Thyroid gland (tissue), 4 donors: ENCODE measurements around the gene PPM1H. TPM values are rescaled to one million over a fixed set of nuclear protein-coding genes. Genes with fewer than 3 reads are reported as not detected.

Experiments
- DNase-seq, 2 donors: peaks; one replicate each; pipeline ENCODE4 v3.0.0-alpha.2; 2019
- H3K27ac ChIP-seq, 3 donors: fragments of 200-600 bp; sonication (generic); 1 replicate in 2 of 3; 2 replicates in 1 of 3; pipeline ENCODE4 v1.5.1; 2016 to 2019; ENCODE audit warnings: mild to moderate bottlenecking in 1 of 3, moderate library complexity in 1 of 3
- H3K27me3 ChIP-seq: fragments of 200-600 bp; sonication (generic); one replicate; pipeline ENCODE4 v1.5.1; 2019
- H3K36me3 ChIP-seq, 2 donors: fragments of 200-600 bp; sonication (generic); one replicate each; pipeline ENCODE4 v1.5.1; 2016 to 2019
- H3K4me1 ChIP-seq, 2 donors: fragments of 200-600 bp; sonication (generic); one replicate each; pipeline ENCODE4 v1.5.1; 2017 to 2019
- H3K4me3 ChIP-seq, 3 donors: fragments of 200-600 bp; sonication (generic); replicated peaks in 1 of 3; 1 replicate in 2 of 3; 2 replicates in 1 of 3; pipeline ENCODE4 v1.5.1; 2016; ENCODE audit warnings: mild to moderate bottlenecking in 1 of 3
- H3K9me3 ChIP-seq: fragments of 200-600 bp; sonication (generic); one replicate; pipeline ENCODE4 v1.5.1; 2017
- POLR2A ChIP-seq, 2 donors: fragments of 450-650 bp; IDR thresholded peaks; one replicate each; pipeline ENCODE4 v1.6.1; 2017; ENCODE audit warnings: antibody characterized with exemption in 2 of 2, mild to moderate bottlenecking in 2 of 2, moderate library complexity in 1 of 2
- WGBS, 2 donors: methylation state at CpG; one replicate each; pipeline ENCODE4 v1.1.5; 2017; 5-methylcytosine and 5-hydroxymethylcytosine counted together
- intact Hi-C: fragments of 100-400 bp; cut with DNase I; formaldehyde crosslinking; loops from one replicate; pipeline ENCODE4 v1.15.1; 2023
- total RNA-seq, 4 donors: library from RNA; depleted of rRNA; stranded (reverse); fragments of >200 nt; gene quantifications; one replicate each; pipeline ENCODE4 v1.2.3, GENCODE V29; 2016
- TF ChIP-seq, protein P1 (sequence below), 6 experiments: fragments of 200-600 bp in 3 of 6; fragments of 450-650 bp in 3 of 6; sonication (generic) in 3 of 6; IDR thresholded peaks; one replicate each; pipeline ENCODE4 v1.5.1; 2016 to 2019; ENCODE audit warnings: antibody characterized with exemption in 6 of 6, mild to moderate bottlenecking in 2 of 6, inconsistent platforms in 1 of 6, moderate library complexity in 1 of 6

PPM1H gene
- total RNA-seq, 4 donors from 2014 or later = 3.9 to 12.7 (median 9.0) TPM

- no peaks in the 10 kb centered on the region for H3K36me3 ChIP-seq
- intact Hi-C loops = no loop called here
- no peak overlapping the region for H3K4me3 ChIP-seq
- H3K27me3 ChIP-seq = no peaks in the 10 kb centered on the region
- 78 to 83% methylated on average over 8 of the region's 8 CpGs for WGBS, 2 donors
- peaks cover 5 to 10% of the 10 kb centered on the region in 2 donors for H3K4me1 ChIP-seq
- H3K9me3 ChIP-seq = no peaks in the 10 kb centered on the region
- TF ChIP-seq POLR2A (IDR thresholded peaks at IDR 0.05) = no peak
- TF ChIP-seq, protein P1, sequence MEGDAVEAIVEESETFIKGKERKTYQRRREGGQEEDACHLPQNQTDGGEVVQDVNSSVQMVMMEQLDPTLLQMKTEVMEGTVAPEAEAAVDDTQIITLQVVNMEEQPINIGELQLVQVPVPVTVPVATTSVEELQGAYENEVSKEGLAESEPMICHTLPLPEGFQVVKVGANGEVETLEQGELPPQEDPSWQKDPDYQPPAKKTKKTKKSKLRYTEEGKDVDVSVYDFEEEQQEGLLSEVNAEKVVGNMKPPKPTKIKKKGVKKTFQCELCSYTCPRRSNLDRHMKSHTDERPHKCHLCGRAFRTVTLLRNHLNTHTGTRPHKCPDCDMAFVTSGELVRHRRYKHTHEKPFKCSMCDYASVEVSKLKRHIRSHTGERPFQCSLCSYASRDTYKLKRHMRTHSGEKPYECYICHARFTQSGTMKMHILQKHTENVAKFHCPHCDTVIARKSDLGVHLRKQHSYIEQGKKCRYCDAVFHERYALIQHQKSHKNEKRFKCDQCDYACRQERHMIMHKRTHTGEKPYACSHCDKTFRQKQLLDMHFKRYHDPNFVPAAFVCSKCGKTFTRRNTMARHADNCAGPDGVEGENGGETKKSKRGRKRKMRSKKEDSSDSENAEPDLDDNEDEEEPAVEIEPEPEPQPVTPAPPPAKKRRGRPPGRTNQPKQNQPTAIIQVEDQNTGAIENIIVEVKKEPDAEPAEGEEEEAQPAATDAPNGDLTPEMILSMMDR (IDR thresholded peaks at IDR 0.05) = no peak
- no peak for DNase-seq
- H3K27ac ChIP-seq = no peak overlapping the region
Observed at GRCh38 chr12:62959745-62960144, 24.8 kb upstream of the PPM1H start.

DNA sequence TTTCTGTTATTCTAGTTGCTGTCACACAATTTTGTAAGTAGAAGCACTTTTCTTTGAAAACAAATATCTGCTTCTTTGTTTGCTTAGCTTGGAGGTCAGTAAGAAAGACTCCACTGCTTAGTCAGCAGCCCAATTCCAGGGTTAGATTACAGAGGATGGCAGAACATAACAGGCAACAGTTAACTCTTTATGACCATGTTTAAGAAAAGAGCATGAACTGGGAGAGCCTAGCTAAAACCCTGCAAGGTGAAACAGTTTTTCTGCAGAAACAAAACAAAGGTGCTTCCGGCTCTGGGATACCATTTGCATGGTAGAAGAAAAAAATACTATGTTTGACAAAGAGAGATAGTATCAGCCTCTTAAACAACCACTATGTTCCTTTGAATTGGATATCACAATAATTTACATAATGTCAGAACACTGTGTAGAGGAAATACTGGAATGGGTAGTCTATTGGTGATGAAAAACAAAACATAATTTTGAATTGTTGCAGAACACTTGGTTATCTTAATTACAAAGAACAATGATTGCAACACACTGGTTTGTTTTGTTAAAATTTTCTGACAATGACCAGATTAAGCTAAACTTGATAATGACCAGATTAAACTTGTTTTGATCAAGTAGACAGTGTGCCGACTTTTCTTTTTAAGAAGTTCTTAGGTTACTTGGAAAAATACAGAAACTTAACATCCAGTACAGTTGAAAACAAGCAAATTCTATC, 22.4 kb upstream of the PPM1H start:
- TF ChIP-seq, protein P1 (IDR thresholded peaks at IDR 0.05) = no peak
- TF ChIP-seq POLR2A (IDR thresholded peaks at IDR 0.05) = no peak
- Histone ChIP-seq H3K36me3 (no peaks in the 10 kb centered on the region), H3K4me1 (peaks cover 5 to 10% of the 10 kb centered on the region in 2 donors), H3K4me3 (no peak overlapping the region), H3K9me3 (no peaks in the 10 kb centered on the region), H3K27me3 (no peaks in the 10 kb centered on the region), H3K27ac (no peak overlapping the region)
- WGBS, 2 donors = 44 to 47% methylated on average over 2 of the region's 2 CpGs
- intact Hi-C loops = no loop called here
- DNase-seq = no peak

GRCh38 chr12:62955678-62956077, 20.7 kb upstream of the PPM1H start:
- Histone ChIP-seq H3K4me3 (no peak overlapping the region), H3K36me3 (no peaks in the 10 kb centered on the region), H3K27ac (no peak overlapping the region), H3K4me1 (peaks cover 5 to 10% of the 10 kb centered on the region in 2 donors), H3K27me3 (no peaks in the 10 kb centered on the region), H3K9me3 (no peaks in the 10 kb centered on the region)
- no peak for DNase-seq
- intact Hi-C loops = no loop called here
- 96 to 100% methylated on average over 1 to 3 of the region's 3 CpGs for WGBS, 2 donors
- no peak for TF ChIP-seq POLR2A (IDR thresholded peaks at IDR 0.05)
- TF ChIP-seq, protein P1 (IDR thresholded peaks at IDR 0.05) = no peak

DNA sequence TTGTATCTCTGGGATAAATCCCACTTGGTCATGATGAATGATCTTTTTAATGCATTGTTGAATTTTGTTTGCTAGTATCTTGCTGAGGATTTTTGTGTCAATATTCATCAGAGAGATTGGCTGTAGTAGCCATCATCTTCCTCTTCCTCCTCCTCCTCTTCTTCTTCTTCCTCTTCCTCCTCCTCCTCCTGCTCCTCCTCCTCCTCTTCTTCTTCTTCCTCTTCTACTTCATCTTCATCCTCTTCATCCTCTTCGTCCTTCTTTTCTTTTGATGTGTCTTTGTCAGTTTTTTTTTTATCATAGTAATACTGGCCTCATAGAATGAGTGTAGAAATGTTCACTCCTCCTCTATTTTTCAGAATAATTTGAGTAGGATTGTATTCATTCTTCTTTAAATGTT, 15.4 kb upstream of the PPM1H start:
- no peak overlapping the region for H3K4me3 ChIP-seq
- no peak for DNase-seq
- intact Hi-C loops = no loop called here
- no peaks in the 10 kb centered on the region for H3K9me3 ChIP-seq
- 83 to 88% methylated on average over 1 of the region's 1 CpG for WGBS, 2 donors
- TF ChIP-seq, protein P1 (IDR thresholded peaks at IDR 0.05) = no peak
- TF ChIP-seq POLR2A (IDR thresholded peaks at IDR 0.05) = no peak
- H3K27me3 ChIP-seq = no peaks in the 10 kb centered on the region
- no peak overlapping the region for H3K27ac ChIP-seq
- no peaks in the 10 kb centered on the region for H3K36me3 ChIP-seq
- H3K4me1 ChIP-seq = no peaks in the 10 kb centered on the region

- WGBS, 2 donors = 93 to 96% methylated on average over 1 of the region's 1 CpG
Observed at GRCh38 chr12:62948123-62948522, 13.2 kb upstream of the PPM1H start.

More at GRCh38 chr12:62948123-62948522, 13.2 kb upstream of the PPM1H start:
- Histone ChIP-seq H3K27ac (no peak overlapping the region), H3K9me3 (no peaks in the 10 kb centered on the region), H3K4me3 (no peak overlapping the region), H3K4me1 (no peaks in the 10 kb centered on the region), H3K27me3 (no peaks in the 10 kb centered on the region), H3K36me3 (no peaks in the 10 kb centered on the region)
- no peak for DNase-seq
- intact Hi-C loops = no loop called here
- TF ChIP-seq POLR2A (IDR thresholded peaks at IDR 0.05) = no peak
- TF ChIP-seq, protein P1 (IDR thresholded peaks at IDR 0.05) = no peak
